NCI-H1694 treated with DMSO at 0.1 percent for 48 hours (cell line): ENCODE measurements around the gene COL4A3.

Experiments used
- DNase-seq: peaks from one replicate; lab custom pipeline; 2025; lab: John Stamatoyannopoulos, UW

Gene COL4A3

GRCh38 chr2:227295806-227296205, 131.4 kb downstream of the COL4A3 start:
- DNase-seq, result no peak

- DNase-seq, result no peak
These were observed 132.4 kb downstream of the COL4A3 start for GRCh38 chr2:227296671-227297405.

- DNase-seq, result no peak
These were observed 137.1 kb downstream of the COL4A3 start for GRCh38 chr2:227301523-227301922.

GRCh38 chr2:227308784-227309183, 144.4 kb downstream of the COL4A3 start:
- no peak for DNase-seq

- DNase-seq, result no peak
These were observed 146.3 kb downstream of the COL4A3 start for GRCh38 chr2:227310756-227311110.

GRCh38 chr2:227311861-227312506, 147.6 kb downstream of the COL4A3 start:
- no peak for DNase-seq

- no peak for DNase-seq
These were observed 148.2 kb downstream of the COL4A3 start for GRCh38 chr2:227312579-227312978.

GRCh38 chr2:227313310-227313709, 148.9 kb downstream of the COL4A3 start:
- DNase-seq, result no peak

- DNase-seq, result no peak
These were observed 153.4 kb downstream of the COL4A3 start for GRCh38 chr2:227317834-227318233.

GRCh38 chr2:227320305-227321094, 156.1 kb downstream of the COL4A3 start:
- no peak for DNase-seq

- DNase-seq, result no peak
These were observed 158.2 kb downstream of the COL4A3 start for GRCh38 chr2:227322530-227323205.

GRCh38 chr2:227323818-227324217, 159.4 kb downstream of the COL4A3 start:
- no peak for DNase-seq

- peak; percentile 69 for DNase-seq
These were observed 160.2 kb downstream of the COL4A3 start for GRCh38 chr2:227324642-227324994.

GRCh38 chr2:227324995-227325838, 160.8 kb downstream of the COL4A3 start, which contains the start of gene MFF:
Gene MFF, plus strand, starts transcription at chr2:227325251. Its CDS starts 5,415 bp downstream, at chr2:227330666.
- peak; percentile 90 for DNase-seq

GRCh38 chr2:227325839-227326195, 161.4 kb downstream of the COL4A3 start:
- no peak for DNase-seq

- no peak for DNase-seq
These were observed 162.4 kb downstream of the COL4A3 start for GRCh38 chr2:227326783-227327182.

- no peak for DNase-seq
These were observed 171.3 kb downstream of the COL4A3 start for GRCh38 chr2:227335713-227336112.

- DNase-seq, result no peak
These were observed 173.0 kb downstream of the COL4A3 start for GRCh38 chr2:227337442-227337841.

- DNase-seq, result no peak
These were observed 174.7 kb downstream of the COL4A3 start for GRCh38 chr2:227339098-227339599.

GRCh38 chr2:227340106-227340505, 175.7 kb downstream of the COL4A3 start:
- DNase-seq, result no peak

- DNase-seq, result no peak
These were observed 177.1 kb downstream of the COL4A3 start for GRCh38 chr2:227341553-227341952.
